ENCODE data around the gene GPR37.

- no peak for TF ChIP-seq CTCF (IDR thresholded peaks at IDR 0.05)
- no peak for TF ChIP-seq POLR2A (IDR thresholded peaks at IDR 0.05)
- no peak for TF ChIP-seq POLR2AphosphoS5 (IDR thresholded peaks at IDR 0.05)
Observed at GRCh38 chr7:124811341-124811740, 45.7 kb upstream of the GPR37 start.

Data from prostate gland (tissue), 2 donors.